Large intestine (tissue), 12 donors: ENCODE data around the gene RAB42. TPM values are rescaled to one million over a fixed set of nuclear protein-coding genes. Genes with fewer than 3 reads are reported as not detected.

ENCODE experiments used
- DNase-seq, 2 donors: peaks; one replicate each; pipeline versions ENCODE4 v3.0.0 to v3.0.0-alpha.2; 2013
- H3K27ac ChIP-seq: one replicate; pipeline ENCODE4 v1.5.1; 2013; ENCODE audit warnings: low read length
- H3K27me3 ChIP-seq: 2 replicates; pipeline ENCODE4 v1.6.1; 2013; ENCODE audit warnings: low read length; ENCODE audit not compliant: control insufficient read depth, insufficient read depth
- H3K36me3 ChIP-seq: 2 replicates; pipeline ENCODE4 v1.6.1; 2013; ENCODE audit warnings: low read length; ENCODE audit not compliant: control insufficient read depth, insufficient read depth
- H3K4me1 ChIP-seq: one replicate; pipeline ENCODE4 v1.6.1; 2013; ENCODE audit warnings: low read length; ENCODE audit not compliant: control insufficient read depth, insufficient read depth
- H3K4me3 ChIP-seq: one replicate; pipeline ENCODE4 v1.5.1; 2013; ENCODE audit warnings: low read length
- H3K9me3 ChIP-seq: one replicate; pipeline ENCODE4 v1.6.1; 2013; ENCODE audit warnings: mild to moderate bottlenecking, low read depth, low read length, moderate library complexity; ENCODE audit not compliant: control insufficient read depth
- WGBS: methylation state at CpG from one replicate; pipeline ENCODE4 v1.1.5; 2013; ENCODE audit warnings: low lambda C conversion rate; ENCODE audit not compliant: insufficient coverage; 5-methylcytosine and 5-hydroxymethylcytosine counted together
- long read RNA-seq, 11 donors: transcript quantifications; one replicate each; lab custom pipeline, GENCODE V29; 2026
- polyA plus RNA-seq: library from polyadenylated mRNA; unstranded; fragments of 120-200 nt; gene quantifications from one replicate; pipeline ENCODE4 v1.2.1, GENCODE V29; 2013

The RAB42 gene, protein sequence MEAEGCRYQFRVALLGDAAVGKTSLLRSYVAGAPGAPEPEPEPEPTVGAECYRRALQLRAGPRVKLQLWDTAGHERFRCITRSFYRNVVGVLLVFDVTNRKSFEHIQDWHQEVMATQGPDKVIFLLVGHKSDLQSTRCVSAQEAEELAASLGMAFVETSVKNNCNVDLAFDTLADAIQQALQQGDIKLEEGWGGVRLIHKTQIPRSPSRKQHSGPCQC
- polyA plus RNA-seq = 37.1 TPM
- long read RNA-seq, donor 1, transcript RAB42-202 (2 exons, 857 nt) = major isoform, 7 of 7 reads
- long read RNA-seq, donor 1, partial matches to known transcripts = 0 of 7 reads
- long read RNA-seq, donor 1, other reads (novel, unspliced or antisense) = 0 of 7 reads
- long read RNA-seq, donor 2, transcript RAB42-202 (2 exons, 857 nt) = major isoform, 33 of 44 reads
- long read RNA-seq, donor 2, partial matches to known transcripts = 10 of 44 reads
- long read RNA-seq, donor 2, other reads (novel, unspliced or antisense) = 0 of 44 reads
- long read RNA-seq, donor 3 = 0 reads
- long read RNA-seq, donor 4, partial matches to known transcripts = 0 of 2 reads
- long read RNA-seq, donor 4, other reads (novel, unspliced or antisense) = 0 of 2 reads
- long read RNA-seq, donor 5, partial matches to known transcripts = 0 of 11 reads
- long read RNA-seq, donor 5, other reads (novel, unspliced or antisense) = 8 of 11 reads
- long read RNA-seq, donor 6, transcript RAB42-202 (2 exons, 857 nt) = major isoform, 51 of 51 reads
- long read RNA-seq, donor 6, partial matches to known transcripts = 0 of 51 reads
- long read RNA-seq, donor 6, other reads (novel, unspliced or antisense) = 0 of 51 reads
- long read RNA-seq, donor 7, transcript RAB42-202 (2 exons, 857 nt) = major isoform, 7 of 8 reads
- long read RNA-seq, donor 7, partial matches to known transcripts = 0 of 8 reads
- long read RNA-seq, donor 7, other reads (novel, unspliced or antisense) = 0 of 8 reads
- long read RNA-seq, donor 8, transcript RAB42-202 (2 exons, 857 nt) = major isoform, 38 of 111 reads
- long read RNA-seq, donor 8, partial matches to known transcripts = 54 of 111 reads
- long read RNA-seq, donor 8, other reads (novel, unspliced or antisense) = 18 of 111 reads
- long read RNA-seq, donor 9, transcript RAB42-202 (2 exons, 857 nt) = major isoform, 30 of 31 reads
- long read RNA-seq, donor 9, partial matches to known transcripts = 0 of 31 reads
- long read RNA-seq, donor 9, other reads (novel, unspliced or antisense) = 0 of 31 reads
- long read RNA-seq, donor 10, transcript RAB42-202 (2 exons, 857 nt) = major isoform, 52 of 99 reads
- long read RNA-seq, donor 10, partial matches to known transcripts = 6 of 99 reads
- long read RNA-seq, donor 10, other reads (novel, unspliced or antisense) = 41 of 99 reads
- long read RNA-seq, donor 11, transcript RAB42-202 (2 exons, 857 nt) = major isoform, 30 of 31 reads
- long read RNA-seq, donor 11, partial matches to known transcripts = 0 of 31 reads
- long read RNA-seq, donor 11, other reads (novel, unspliced or antisense) = 0 of 31 reads

DNA sequence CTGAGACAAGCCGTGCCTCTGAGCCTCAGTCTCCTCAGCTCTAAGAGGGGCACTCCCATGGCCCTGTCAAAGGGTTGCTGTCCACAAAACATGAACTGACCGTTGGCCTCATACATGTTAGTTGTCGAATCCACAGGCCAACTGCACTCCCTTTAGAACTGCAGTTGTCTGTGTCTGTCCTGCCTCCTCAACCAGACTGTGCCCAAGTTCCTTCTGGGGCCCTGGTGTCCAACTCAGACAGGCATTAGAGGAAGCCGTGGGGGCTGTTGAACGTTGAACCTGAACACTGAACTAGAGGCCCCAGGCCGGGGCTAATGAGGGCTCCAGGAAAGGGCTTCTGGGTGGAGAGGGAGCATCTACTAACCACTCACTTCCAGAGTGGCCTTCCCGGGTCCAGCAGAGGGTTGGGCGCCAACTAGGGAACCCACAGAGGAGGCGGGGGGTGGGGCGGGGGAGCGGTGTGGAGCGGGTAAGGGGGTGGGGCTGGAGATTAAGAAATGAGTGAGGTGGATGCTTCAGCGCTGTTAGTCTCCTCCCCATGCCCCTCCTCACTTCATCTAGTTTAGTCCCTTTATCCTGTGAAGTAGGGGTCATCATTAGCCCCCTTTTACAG, at the start of gene RAB42:
RAB42 (plus strand) TSS at position 558 of the 613 bp plus-strand sequence. CDS start 247 bp downstream, outside the sequence.
- WGBS = no CpG with 5 or more reads among the region's 13 CpGs
- H3K27me3 ChIP-seq = no peaks in the 10 kb centered on the region
- peaks cover 4% of the 10 kb centered on the region for H3K9me3 ChIP-seq
- H3K4me3 ChIP-seq = peak within 1 kb of the TSS; percentile 54
- peak within 1 kb of the TSS; percentile 92 for H3K27ac ChIP-seq
- H3K4me1 ChIP-seq = peaks cover 17% of the 10 kb centered on the region
- DNase-seq = peak; percentile 74 to 87
- peaks cover 3% of the 10 kb centered on the region for H3K36me3 ChIP-seq

DNA sequence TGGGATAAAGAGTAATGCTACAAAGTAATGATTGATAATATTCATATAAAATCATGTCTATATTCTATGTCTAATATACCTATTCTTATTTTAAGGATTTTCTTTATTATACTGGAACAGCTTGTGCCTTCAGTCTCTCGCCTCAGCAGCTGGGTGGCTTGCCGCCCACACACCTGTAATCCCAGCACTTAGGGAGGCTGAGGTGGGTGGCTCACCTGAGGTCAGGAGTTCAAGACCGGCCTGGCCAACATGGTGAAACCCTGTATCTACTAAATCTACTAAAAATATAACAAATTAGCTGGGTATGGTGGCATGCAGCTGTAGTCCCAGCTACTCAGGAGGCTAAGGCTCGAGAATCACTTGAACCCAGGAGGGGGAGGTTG, 46.8 kb upstream of the RAB42 start:
- Histone ChIP-seq H3K4me3 (no peak overlapping the region), H3K4me1 (no peaks in the 10 kb centered on the region), H3K27me3 (no peaks in the 10 kb centered on the region), H3K27ac (no peak overlapping the region), H3K36me3 (no peaks in the 10 kb centered on the region), H3K9me3 (no peaks in the 10 kb centered on the region)
- DNase-seq = no peak
- WGBS = no CpG with 5 or more reads among the region's 4 CpGs

DNA sequence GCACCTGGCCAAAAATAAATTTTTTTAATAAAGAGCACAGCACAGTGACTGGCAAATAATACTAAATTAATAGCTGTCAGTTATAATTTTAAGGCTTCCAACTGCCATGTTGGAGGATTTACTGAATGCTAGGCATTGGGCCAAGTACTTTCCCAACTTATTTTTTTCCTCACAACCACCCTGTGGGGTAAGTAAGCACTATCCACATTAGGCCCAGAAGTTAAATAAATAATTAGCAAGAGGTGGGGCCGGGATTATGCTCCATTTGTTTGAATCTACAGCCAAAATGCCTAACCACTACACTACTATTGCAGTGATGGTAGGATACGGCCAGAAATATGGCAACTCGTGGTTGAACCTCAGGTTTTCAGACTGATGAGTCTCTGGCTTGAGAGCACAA, 43.7 kb upstream of the RAB42 start:
- H3K9me3 ChIP-seq = no peaks in the 10 kb centered on the region
- no peak overlapping the region for H3K4me3 ChIP-seq
- H3K36me3 ChIP-seq = no peaks in the 10 kb centered on the region
- WGBS = no CpG with 5 or more reads among the region's 3 CpGs
- no peak for DNase-seq
- H3K27me3 ChIP-seq = no peaks in the 10 kb centered on the region
- no peak overlapping the region for H3K27ac ChIP-seq
- no peaks in the 10 kb centered on the region for H3K4me1 ChIP-seq

DNA sequence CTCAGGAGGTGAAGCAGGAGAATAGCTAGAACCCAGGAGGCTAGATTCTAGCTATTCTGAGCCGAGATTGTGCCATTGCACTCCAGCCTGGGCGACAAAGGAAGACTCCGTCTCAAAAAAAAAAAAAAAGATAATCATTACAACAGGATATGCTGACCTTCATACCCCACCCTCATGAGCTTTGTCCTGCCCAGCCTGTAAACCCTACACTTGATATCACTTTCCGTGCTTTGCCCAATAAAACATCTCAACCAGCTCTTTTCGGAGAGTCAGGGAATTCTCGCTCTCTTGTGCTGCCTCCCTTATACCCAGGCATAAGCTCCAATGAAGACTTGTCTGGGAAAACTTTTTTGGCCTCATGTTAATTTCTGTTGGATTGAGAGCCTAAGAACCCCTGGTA, 40.7 kb upstream of the RAB42 start:
- DNase-seq = peak; percentile 9 to 50
- Histone ChIP-seq H3K27me3 (no peaks in the 10 kb centered on the region), H3K27ac (no peak overlapping the region), H3K4me3 (no peak overlapping the region), H3K9me3 (no peaks in the 10 kb centered on the region), H3K36me3 (peaks cover 2% of the 10 kb centered on the region), H3K4me1 (no peaks in the 10 kb centered on the region)
- no CpG with 5 or more reads among the region's 6 CpGs for WGBS

DNA sequence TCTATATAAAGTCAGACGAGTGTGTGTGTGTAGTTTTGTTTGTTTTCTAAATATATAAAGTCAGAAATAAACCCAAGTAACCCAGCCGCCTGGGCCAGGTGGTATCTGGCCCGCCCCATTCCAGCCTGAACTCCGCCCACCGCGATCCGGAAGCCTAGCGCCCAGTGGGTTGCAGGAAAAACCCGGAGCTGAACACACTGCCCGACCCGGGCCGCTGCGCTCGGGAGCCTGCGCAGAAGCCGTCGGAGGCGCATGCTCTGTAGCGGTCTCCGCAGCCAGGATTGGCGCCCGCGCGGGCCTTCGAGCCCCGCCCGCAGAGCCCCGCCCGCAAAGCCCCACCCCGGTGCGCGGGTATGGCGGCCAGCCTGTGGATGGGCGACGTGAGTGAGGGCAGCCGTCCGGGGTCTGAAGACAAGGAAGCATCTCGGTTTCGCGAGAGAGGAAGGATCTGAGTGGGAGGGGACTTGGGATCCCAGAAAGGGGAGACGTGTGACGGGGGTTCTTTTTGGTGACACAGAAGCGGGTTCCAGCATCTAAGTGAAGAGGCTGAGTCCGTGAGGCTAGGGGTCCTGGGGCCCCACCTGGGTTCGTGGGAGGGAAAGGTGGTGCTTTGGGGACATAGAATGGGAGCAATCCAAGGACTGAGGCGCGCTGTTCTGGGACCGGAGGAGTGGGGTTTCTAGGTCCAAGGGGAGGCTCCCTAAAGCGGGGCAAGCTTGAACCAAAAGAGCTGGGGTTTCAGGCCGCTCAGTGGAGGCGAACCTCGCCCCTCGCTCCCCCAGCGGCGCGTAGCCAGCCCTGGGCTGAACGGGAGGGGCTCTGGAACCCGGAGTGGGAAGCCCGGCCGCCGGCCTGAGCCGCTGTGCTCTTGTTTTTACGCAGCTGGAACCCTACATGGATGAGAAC, 39.1 kb upstream of the RAB42 start, which contains the start of gene TRNAU1AP:
TRNAU1AP (plus strand) TSS at position 328 of the 906 bp plus-strand sequence; CDS start at position 354, 26 bp downstream.
- peak; percentile 98 for DNase-seq
- Histone ChIP-seq H3K27ac (peak within 1 kb of the TSS; percentile 77), H3K27me3 (no peaks in the 10 kb centered on the region), H3K4me1 (no peaks in the 10 kb centered on the region), H3K9me3 (no peaks in the 10 kb centered on the region), H3K36me3 (peaks cover 6% of the 10 kb centered on the region), H3K4me3 (peak within 1 kb of the TSS; percentile 92)
- no CpG with 5 or more reads among the region's 63 CpGs for WGBS

DNA sequence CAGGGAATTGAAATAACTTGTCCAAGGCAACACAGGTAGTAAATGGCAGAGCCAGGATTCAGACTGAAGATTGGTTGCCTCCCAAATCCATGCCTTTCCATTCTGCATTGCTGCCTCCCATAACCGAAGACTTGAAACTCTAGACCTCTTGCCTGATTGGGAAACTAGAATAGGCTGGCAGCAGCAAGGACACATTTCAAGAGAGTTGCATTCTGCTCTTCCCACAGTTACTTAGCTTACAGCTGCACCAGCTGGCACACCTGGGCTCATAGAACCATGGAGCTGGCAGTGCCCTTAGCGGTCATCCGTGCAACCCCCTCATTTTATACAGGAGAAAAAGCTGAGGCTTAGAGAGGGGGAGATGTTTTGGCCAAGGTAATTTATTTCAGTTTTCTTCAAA, 31.2 kb upstream of the RAB42 start:
- no peaks in the 10 kb centered on the region for H3K27me3 ChIP-seq
- H3K36me3 ChIP-seq = peaks cover 58% of the 10 kb centered on the region

DNA sequence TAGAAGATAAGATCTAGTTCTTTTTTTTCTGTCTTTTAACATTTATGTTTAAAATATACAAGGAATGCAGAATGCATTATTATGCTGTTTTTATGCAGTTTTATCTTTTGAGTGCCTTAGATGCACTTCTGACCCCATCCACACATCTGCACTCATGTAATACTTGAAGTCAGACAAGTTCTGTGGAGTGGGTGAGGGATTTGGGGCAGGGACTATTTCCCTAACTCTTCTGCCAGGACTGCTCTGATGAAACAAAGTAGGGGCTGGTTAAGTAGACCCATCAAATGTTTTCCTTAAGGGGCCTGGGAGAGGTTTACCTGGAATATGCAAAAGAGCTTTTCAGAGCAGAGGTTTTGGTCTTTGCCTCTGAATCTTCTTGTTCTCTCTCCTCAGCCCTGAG, 27.8 kb upstream of the RAB42 start:
- DNase-seq = no peak
- H3K4me3 ChIP-seq = no peak overlapping the region
- H3K9me3 ChIP-seq = no peaks in the 10 kb centered on the region
- H3K27me3 ChIP-seq = no peaks in the 10 kb centered on the region
- H3K36me3 ChIP-seq = peaks cover 69% of the 10 kb centered on the region
- no peaks in the 10 kb centered on the region for H3K4me1 ChIP-seq
- no peak overlapping the region for H3K27ac ChIP-seq

More for the DNA sequence above, 31.2 kb upstream of the RAB42 start:
- DNase-seq = no peak
- Histone ChIP-seq H3K27ac (no peak overlapping the region), H3K9me3 (no peaks in the 10 kb centered on the region), H3K4me3 (no peak overlapping the region), H3K4me1 (no peaks in the 10 kb centered on the region)
- WGBS = no CpG with 5 or more reads among the region's 3 CpGs

DNA sequence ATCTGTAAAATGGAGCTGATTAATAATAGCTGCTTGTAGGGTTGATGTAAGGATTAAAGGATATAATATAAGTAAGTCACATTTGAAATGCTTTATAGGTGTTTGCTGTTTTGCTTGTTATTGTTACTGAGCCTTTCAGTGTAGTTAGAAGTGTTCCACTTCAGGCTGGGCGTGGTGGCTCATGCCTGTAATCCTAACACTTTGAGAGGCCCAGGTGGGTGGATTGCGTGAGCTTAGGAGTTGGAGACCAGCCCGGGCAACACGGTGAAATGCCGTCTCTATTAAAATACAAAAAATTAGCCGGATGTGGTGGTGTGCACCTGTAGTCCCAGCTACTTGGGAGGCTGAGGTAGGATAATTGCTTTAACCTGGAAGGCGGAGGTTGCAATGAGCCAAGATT, 27.0 kb upstream of the RAB42 start:
- WGBS = no CpG with 5 or more reads among the region's 7 CpGs
- Histone ChIP-seq H3K27ac (no peak overlapping the region), H3K27me3 (no peaks in the 10 kb centered on the region), H3K9me3 (no peaks in the 10 kb centered on the region), H3K36me3 (peaks cover 64% of the 10 kb centered on the region), H3K4me3 (no peak overlapping the region), H3K4me1 (no peaks in the 10 kb centered on the region)
- no peak for DNase-seq

DNA sequence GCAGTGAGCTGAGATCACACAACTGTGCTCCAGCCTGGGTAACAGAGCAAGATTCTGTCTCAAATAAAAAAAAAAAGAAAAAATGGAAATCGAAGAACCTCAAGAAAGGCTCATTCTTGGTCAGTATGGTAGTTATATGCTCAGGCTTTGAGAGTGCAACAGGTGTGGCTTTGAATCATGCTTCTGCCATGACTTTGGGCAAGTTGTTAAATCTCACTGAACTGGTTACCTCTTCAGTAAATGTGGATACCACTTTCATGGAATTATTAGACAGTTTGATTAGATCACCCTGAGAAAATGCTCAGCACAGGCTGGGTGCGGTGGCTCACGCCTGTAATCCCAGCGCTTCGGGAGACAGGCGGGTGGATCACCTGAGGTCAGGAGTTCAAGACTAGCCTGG, 26.3 kb upstream of the RAB42 start:
- Histone ChIP-seq H3K27me3 (no peaks in the 10 kb centered on the region), H3K9me3 (no peaks in the 10 kb centered on the region), H3K4me3 (no peak overlapping the region), H3K36me3 (peaks cover 64% of the 10 kb centered on the region), H3K4me1 (no peaks in the 10 kb centered on the region), H3K27ac (no peak overlapping the region)
- WGBS = no CpG with 5 or more reads among the region's 6 CpGs
- no peak for DNase-seq
